Naive thymus-derived CD4-positive, alpha-beta T cell (primary cell): ENCODE results near the gene RPN1. TPM values are rescaled to one million over a fixed set of nuclear protein-coding genes. Genes with fewer than 3 reads are reported as not detected.
"Not testable (repeated sequence)": the region's sequence is repeated elsewhere in the genome, so short reads cannot be mapped to it uniquely, and the experiment has no call there.

Source experiments
- ATAC-seq: fragments of 150-1000 bp; cut with Tn5 transposase; 2 replicates; pipeline ENCODE4 v1.10.0; 2021; ENCODE audit warnings: mild to moderate bottlenecking, moderate library complexity
- CTCF ChIA-PET: fragments of 350-600 bp; sonication (Branson Sonifier 250); formaldehyde crosslinking; loops from one replicate; lab custom pipeline; 2021; ENCODE audit warnings: antibody characterized with exemption; lab: Charles Lee
- POLR2A ChIA-PET: fragments of 350-600 bp; sonication (Branson Sonifier 250); formaldehyde crosslinking; loops from one replicate; lab custom pipeline; 2021; ENCODE audit warnings: antibody characterized with exemption, inconsistent platforms; lab: Charles Lee
- DNase-seq, 9 donors: peaks; one replicate each; pipeline versions ENCODE4 v3.0.0 to v3.0.0-alpha.2; 2020 to 2022; ENCODE audit warnings: mixed read lengths in 1 of 9
- H3K27ac ChIP-seq: one replicate; pipeline ENCODE4 v1.7.0; 2013; ENCODE audit warnings: mild to moderate bottlenecking, low read depth, low read length, moderate library complexity
- H3K27me3 ChIP-seq, 2 donors: one replicate each; pipeline ENCODE4 v1.7.0; 2013; ENCODE audit warnings: low read length in 2 of 2, mild to moderate bottlenecking in 2 of 2, moderate library complexity in 2 of 2; ENCODE audit not compliant: control insufficient read depth in 2 of 2, insufficient read depth in 2 of 2
- H3K36me3 ChIP-seq, 3 experiments: 1 replicate in 2 of 3; 2 replicates in 1 of 3; pipeline ENCODE4 v1.7.0; 2013; ENCODE audit warnings: low read length in 3 of 3, mild to moderate bottlenecking in 3 of 3, moderate library complexity in 1 of 3; ENCODE audit not compliant: insufficient read depth in 3 of 3, control insufficient read depth in 2 of 3
- H3K4me1 ChIP-seq, 2 donors: one replicate each; pipeline ENCODE4 v1.7.0; 2013; ENCODE audit warnings: low read length in 2 of 2, mild to moderate bottlenecking in 2 of 2, moderate library complexity in 1 of 2; ENCODE audit not compliant: control insufficient read depth in 2 of 2, insufficient read depth in 2 of 2
- H3K4me3 ChIP-seq: 2 replicates; pipeline ENCODE4 v1.7.0; 2013; ENCODE audit warnings: mild to moderate bottlenecking, low read length
- H3K9me3 ChIP-seq, 3 experiments: 1 replicate in 2 of 3; 2 replicates in 1 of 3; pipeline ENCODE4 v1.7.0; 2013; ENCODE audit warnings: low read length in 3 of 3; ENCODE audit not compliant: control insufficient read depth in 2 of 3
- H3K27ac Mint-ChIP-seq, 9 donors: one replicate each; pipeline ENCODE4 v1.8.0; 2020 to 2022; ENCODE audit warnings: mixed read lengths in 9 of 9, mild to moderate bottlenecking in 8 of 9, moderate library complexity in 5 of 9, inconsistent platforms in 2 of 9
- H3K27me3 Mint-ChIP-seq, 5 donors: one replicate each; pipeline ENCODE4 v1.8.0; 2021 to 2022; ENCODE audit warnings: mixed read lengths in 5 of 5, mild to moderate bottlenecking in 1 of 5
- H3K36me3 Mint-ChIP-seq, 5 donors: one replicate each; pipeline ENCODE4 v1.8.0; 2020 to 2022; ENCODE audit warnings: mixed read lengths in 5 of 5, mild to moderate bottlenecking in 3 of 5, inconsistent platforms in 1 of 5
- H3K4me1 Mint-ChIP-seq, 7 donors: one replicate each; pipeline ENCODE4 v1.8.0; 2020 to 2022; ENCODE audit warnings: mixed read lengths in 7 of 7, mild to moderate bottlenecking in 3 of 7, inconsistent platforms in 1 of 7
- H3K4me3 Mint-ChIP-seq, 10 donors: one replicate each; pipeline ENCODE4 v1.8.0; 2020 to 2022; ENCODE audit warnings: mild to moderate bottlenecking in 10 of 10, mixed read lengths in 10 of 10, moderate library complexity in 6 of 10, inconsistent platforms in 2 of 10
- H3K9me3 Mint-ChIP-seq, 11 donors: one replicate each; pipeline ENCODE4 v1.8.0; 2020 to 2022; ENCODE audit warnings: mixed read lengths in 11 of 11, mild to moderate bottlenecking in 4 of 11, inconsistent platforms in 1 of 11, moderate library complexity in 1 of 11
- intact Hi-C, 2 donors: fragments of 100-400 bp; cut with micrococcal nuclease; formaldehyde crosslinking; loops; one replicate each; pipeline ENCODE4 v1.15.1; 2023
- polyA plus RNA-seq, 2 donors: library from polyadenylated mRNA; unstranded; fragments of 300-500 nt; fragmentation: Illumina TruSeq; gene quantifications; one replicate each; pipeline ENCODE4 v1.2.3, GENCODE V29; 2021
- total RNA-seq, 6 experiments: library from RNA in 5 of 6; stranded (reverse) in 5 of 6; gene quantifications; 1 replicate in 5 of 6; 2 replicates in 1 of 6; pipeline ENCODE4 v1.2.3 and lab custom pipeline; 2021 to 2026

Gene RPN1
- total and polyA plus RNA-seq, 7 experiments from 2014 or later = 76.7 to 203 (median 105) TPM

- DNase-seq (no peak), ATAC-seq (no peak)
- Mint-ChIP-seq H3K36me3 (peaks cover 0 to 3% (median 0%) of the 10 kb centered on the region in 5 donors), H3K4me3 (peak overlapping the region in 9 of 10 donors; percentile 60 to 98 (median 94)), H3K4me1 (peaks cover 12 to 45% (median 37%) of the 10 kb centered on the region in 7 donors), H3K27ac (peak overlapping the region; percentile 6 to 100 (median 98)), H3K9me3 (peaks cover 0 to 3% (median 0%) of the 10 kb centered on the region in 11 donors), H3K27me3 (peaks cover 0 to 4% (median 0%) of the 10 kb centered on the region in 5 donors)
- Histone ChIP-seq H3K27ac (no peak overlapping the region), H3K27me3 (no peaks in the 10 kb centered on the region), H3K4me1 (peaks cover 6 to 21% of the 10 kb centered on the region in 2 donors), H3K9me3 (no peaks in the 10 kb centered on the region), H3K36me3 (no peaks in the 10 kb centered on the region), H3K4me3 (no peak overlapping the region)
- intact Hi-C loops = no loop called here
- ChIA-PET CTCF (interaction anchor here (1.2 to 4.3 kb wide), 7 partner anchors 11 to 197 kb away, joined by 3 to 101 read pairs (median 5); no protein-coding TSS in a partner anchor), POLR2A (interaction anchor here (0.6 to 4.4 kb wide), 8 partner anchors 10 to 244 kb away, joined by 3 to 79 read pairs (median 31); partner anchors contain the start of gene RAB7A)
These were observed 28.7 kb upstream of the RPN1 start for GRCh38 chr3:128679338-128679737.

GRCh38 chr3:128675802-128676201 is 25.2 kb upstream of the RPN1 start:
- CTCF ChIA-PET = interaction anchor here (1.8 kb wide), 1 partner anchor 58 kb away, joined by 6 read pairs; no protein-coding TSS in a partner anchor
- not testable (repeated sequence) for H3K4me3 Mint-ChIP-seq, ATAC-seq

GRCh38 chr3:128674161-128674784 is 23.7 kb upstream of the RPN1 start:
- POLR2A ChIA-PET = no interaction called here

More at GRCh38 chr3:128675802-128676201, 25.2 kb upstream of the RPN1 start:
- POLR2A ChIA-PET = interaction anchor here (0.7 to 1.2 kb wide), 2 partner anchors 10 to 25 kb away, joined by 3 read pairs; partner anchors contain the start of gene RPN1
- Mint-ChIP-seq H3K27me3 (peaks cover 0 to 15% (median 0%) of the 10 kb centered on the region in 5 donors), H3K27ac (peak overlapping the region in 1 of 9 donors; percentile 28), H3K4me1 (peaks cover 0 to 26% (median 12%) of the 10 kb centered on the region in 7 donors)
- H3K4me3 ChIP-seq, H3K36me3 ChIP-seq, H3K27ac ChIP-seq, intact Hi-C loops, H3K27me3 ChIP-seq, H3K9me3 ChIP-seq, H3K9me3 Mint-ChIP-seq, H3K36me3 Mint-ChIP-seq, DNase-seq: not testable (repeated sequence)
- peaks cover 6 to 11% of the 10 kb centered on the region in 2 donors for H3K4me1 ChIP-seq

GRCh38 chr3:128667641-128668040 is 17.0 kb upstream of the RPN1 start:
- no peaks in the 10 kb centered on the region for H3K9me3 ChIP-seq
- DNase-seq (no peak), ATAC-seq (no peak)
- no peaks in the 10 kb centered on the region for H3K36me3 ChIP-seq
- H3K4me3 ChIP-seq = no peak overlapping the region
- intact Hi-C loops = no loop called here
- H3K4me1 ChIP-seq = no peaks in the 10 kb centered on the region
- H3K9me3 Mint-ChIP-seq = no peaks in the 10 kb centered on the region
- H3K4me3 Mint-ChIP-seq = no peak overlapping the region
- H3K27ac ChIP-seq = no peak overlapping the region
- no peaks in the 10 kb centered on the region for H3K36me3 Mint-ChIP-seq
- CTCF ChIA-PET = no interaction called here
- H3K4me1 Mint-ChIP-seq = peaks cover 0 to 4% (median 0%) of the 10 kb centered on the region in 7 donors
- no peaks in the 10 kb centered on the region for H3K27me3 ChIP-seq
- peaks cover 0 to 43% (median 0%) of the 10 kb centered on the region in 5 donors for H3K27me3 Mint-ChIP-seq
- POLR2A ChIA-PET = interaction anchor here (1.0 to 2.0 kb wide), 2 partner anchors 13 to 58 kb away, joined by 6 to 11 read pairs; no protein-coding TSS in a partner anchor
- H3K27ac Mint-ChIP-seq = no peak overlapping the region

More at GRCh38 chr3:128674161-128674784, 23.7 kb upstream of the RPN1 start:
- Histone ChIP-seq H3K27me3 (no peaks in the 10 kb centered on the region), H3K9me3 (no peaks in the 10 kb centered on the region), H3K4me1 (peaks cover 0 to 7% of the 10 kb centered on the region in 2 donors), H3K4me3 (no peak overlapping the region), H3K36me3 (no peaks in the 10 kb centered on the region), H3K27ac (no peak overlapping the region)
- DNase-seq (no peak), ATAC-seq (no peak)
- Mint-ChIP-seq H3K27me3 (peaks cover 0 to 15% (median 0%) of the 10 kb centered on the region in 5 donors), H3K9me3 (no peaks in the 10 kb centered on the region), H3K4me3 (peak overlapping the region in 1 of 10 donors; percentile 62), H3K27ac (peak overlapping the region in 2 of 9 donors; percentile 38 to 81), H3K36me3 (no peaks in the 10 kb centered on the region), H3K4me1 (peaks cover 0 to 19% (median 7%) of the 10 kb centered on the region in 7 donors)
- CTCF ChIA-PET = interaction anchor here (1.8 kb wide), 1 partner anchor 57 kb away, joined by 6 read pairs; no protein-coding TSS in a partner anchor
- intact Hi-C loops = no loop called here

GRCh38 chr3:128665362-128666021 is 14.9 kb upstream of the RPN1 start:
- no peaks in the 10 kb centered on the region for H3K36me3 Mint-ChIP-seq
- H3K27ac Mint-ChIP-seq = peak overlapping the region in 1 of 9 donors; percentile 33
- CTCF ChIA-PET = no interaction called here

GRCh38 chr3:128663151-128663550 is 12.5 kb upstream of the RPN1 start:
- H3K9me3 Mint-ChIP-seq = no peaks in the 10 kb centered on the region
- intact Hi-C loops = no loop called here
- H3K27ac Mint-ChIP-seq = no peak overlapping the region
- no peak overlapping the region for H3K4me3 Mint-ChIP-seq
- POLR2A ChIA-PET = no interaction called here
- Histone ChIP-seq H3K9me3 (no peaks in the 10 kb centered on the region), H3K27me3 (no peaks in the 10 kb centered on the region), H3K27ac (no peak overlapping the region), H3K4me3 (no peak overlapping the region), H3K36me3 (no peaks in the 10 kb centered on the region), H3K4me1 (no peaks in the 10 kb centered on the region)
- ATAC-seq (no peak), DNase-seq (no peak)
- CTCF ChIA-PET = interaction anchor here (0.6 to 1.1 kb wide), 2 partner anchors 141 to 213 kb away, joined by 3 read pairs; no protein-coding TSS in a partner anchor
- peaks cover 0 to 35% (median 0%) of the 10 kb centered on the region in 5 donors for H3K27me3 Mint-ChIP-seq
- H3K4me1 Mint-ChIP-seq = peaks cover 0 to 4% (median 0%) of the 10 kb centered on the region in 7 donors
- H3K36me3 Mint-ChIP-seq = no peaks in the 10 kb centered on the region

More at GRCh38 chr3:128665362-128666021, 14.9 kb upstream of the RPN1 start:
- Mint-ChIP-seq H3K27me3 (peaks cover 0 to 38% (median 0%) of the 10 kb centered on the region in 5 donors), H3K4me1 (peaks cover 0 to 4% (median 0%) of the 10 kb centered on the region in 7 donors), H3K9me3 (no peaks in the 10 kb centered on the region), H3K4me3 (no peak overlapping the region)
- ATAC-seq (no peak), DNase-seq (no peak)
- H3K27me3 ChIP-seq = no peaks in the 10 kb centered on the region
- H3K9me3 ChIP-seq = no peaks in the 10 kb centered on the region
- intact Hi-C loops = no loop called here
- H3K4me1 ChIP-seq = no peaks in the 10 kb centered on the region
- no peak overlapping the region for H3K4me3 ChIP-seq
- H3K27ac ChIP-seq = no peak overlapping the region
- no peaks in the 10 kb centered on the region for H3K36me3 ChIP-seq
- POLR2A ChIA-PET = interaction anchor here (1.0 kb wide), 1 partner anchor 16 kb away, joined by 4 read pairs; no protein-coding TSS in a partner anchor
